ENCODE measurements around the gene BTBD6. TPM values are rescaled to one million over a fixed set of nuclear protein-coding genes. Genes with fewer than 3 reads are reported as not detected.

Gene BTBD6
- total RNA-seq, 1 experiment from 2014 or later: 58.9 TPM

- no peaks in the 10 kb centered on the region for H3K79me2 ChIP-seq (ENCODE audit: low read length)
- no peaks in the 10 kb centered on the region for H3K9me2 ChIP-seq (replicated peaks; ENCODE audit: insufficient read depth, low read length)
- H4K20me1 ChIP-seq (ENCODE audit: insufficient read depth, low read depth, low read length): peaks cover 37% of the 10 kb centered on the region; the same call in 1 of the 2 replicates
- peak; percentile 81 for DNase-seq
- no peaks in the 10 kb centered on the region for H3K36me3 ChIP-seq (ENCODE audit: insufficient read depth, low read length)
- no peaks in the 10 kb centered on the region for H3K4me1 ChIP-seq (ENCODE audit: low read length)
- no peak overlapping the region for H3K4me2 ChIP-seq (ENCODE audit: low read depth, low read length, poor library complexity, severe bottlenecking)
- no peak overlapping the region for H3K9ac ChIP-seq (ENCODE audit: low read length)
- no peak overlapping the region for H3K4me3 ChIP-seq (ENCODE audit: low read length)
- H3K27ac ChIP-seq (ENCODE audit: low read length): no peak overlapping the region
- H3K9me3 ChIP-seq (ENCODE audit: low read length): no peaks in the 10 kb centered on the region
- no peaks in the 10 kb centered on the region for H3K27me3 ChIP-seq (ENCODE audit: low read length)
- no peak overlapping the region for H2AFZ ChIP-seq (ENCODE audit: low read length)
These were observed 45.2 kb upstream of the BTBD6 start for GRCh38 chr14:105203057-105203531.

- no peak for DNase-seq
- H3K27ac ChIP-seq (ENCODE audit: low read length): no peak overlapping the region
- H2AFZ ChIP-seq (ENCODE audit: low read length): no peak overlapping the region
- no peaks in the 10 kb centered on the region for H3K27me3 ChIP-seq (ENCODE audit: low read length)
- H3K79me2 ChIP-seq (ENCODE audit: low read length): no peaks in the 10 kb centered on the region
- H3K4me1 ChIP-seq (ENCODE audit: low read length): no peaks in the 10 kb centered on the region
- H3K9me2 ChIP-seq (replicated peaks; ENCODE audit: insufficient read depth, low read length): no peaks in the 10 kb centered on the region
- no peak overlapping the region for H3K4me2 ChIP-seq (ENCODE audit: low read depth, low read length, poor library complexity, severe bottlenecking)
- peaks cover 31% of the 10 kb centered on the region; the same call in 1 of the 2 replicates for H4K20me1 ChIP-seq (ENCODE audit: insufficient read depth, low read depth, low read length)
- H3K9me3 ChIP-seq (ENCODE audit: low read length): no peaks in the 10 kb centered on the region
- no peaks in the 10 kb centered on the region for H3K36me3 ChIP-seq (ENCODE audit: insufficient read depth, low read length)
- H3K4me3 ChIP-seq (ENCODE audit: low read length): no peak overlapping the region
- H3K9ac ChIP-seq (ENCODE audit: low read length): no peak overlapping the region
These were observed 44.6 kb upstream of the BTBD6 start for GRCh38 chr14:105203701-105204100.

GRCh38 chr14:105204206-105204930, 44.0 kb upstream of the BTBD6 start:
- no peaks in the 10 kb centered on the region for H3K9me2 ChIP-seq (replicated peaks; ENCODE audit: insufficient read depth, low read length)
- no peak overlapping the region for H3K4me3 ChIP-seq (ENCODE audit: low read length)
- no peak overlapping the region for H3K27ac ChIP-seq (ENCODE audit: low read length)
- no peak for DNase-seq
- no peaks in the 10 kb centered on the region for H3K79me2 ChIP-seq (ENCODE audit: low read length)
- H2AFZ ChIP-seq (ENCODE audit: low read length): no peak overlapping the region
- H3K9me3 ChIP-seq (ENCODE audit: low read length): no peaks in the 10 kb centered on the region
- H3K36me3 ChIP-seq (ENCODE audit: insufficient read depth, low read length): no peaks in the 10 kb centered on the region
- H3K27me3 ChIP-seq (ENCODE audit: low read length): no peaks in the 10 kb centered on the region
- no peak overlapping the region for H3K4me2 ChIP-seq (ENCODE audit: low read depth, low read length, poor library complexity, severe bottlenecking)
- peaks cover 26% of the 10 kb centered on the region; the same call in 1 of the 2 replicates for H4K20me1 ChIP-seq (ENCODE audit: insufficient read depth, low read depth, low read length)
- no peaks in the 10 kb centered on the region for H3K4me1 ChIP-seq (ENCODE audit: low read length)
- no peak overlapping the region for H3K9ac ChIP-seq (ENCODE audit: low read length)

GRCh38 chr14:105204931-105205672, 43.2 kb upstream of the BTBD6 start:
- Histone ChIP-seq H3K36me3 (ENCODE audit: insufficient read depth, low read length) (no peaks in the 10 kb centered on the region), H3K4me3 (ENCODE audit: low read length) (no peak overlapping the region), H3K79me2 (ENCODE audit: low read length) (no peaks in the 10 kb centered on the region), H3K9me3 (ENCODE audit: low read length) (no peaks in the 10 kb centered on the region), H3K27me3 (ENCODE audit: low read length) (no peaks in the 10 kb centered on the region), H4K20me1 (ENCODE audit: insufficient read depth, low read depth, low read length) (peaks cover 30% of the 10 kb centered on the region; the same call in 1 of the 2 replicates), H3K27ac (ENCODE audit: low read length) (no peak overlapping the region), H3K9me2 (replicated peaks; ENCODE audit: insufficient read depth, low read length) (no peaks in the 10 kb centered on the region), H3K4me1 (ENCODE audit: low read length) (no peaks in the 10 kb centered on the region), H3K4me2 (ENCODE audit: low read depth, low read length, poor library complexity, severe bottlenecking) (no peak overlapping the region), H3K9ac (ENCODE audit: low read length) (no peak overlapping the region), H2AFZ (ENCODE audit: low read length) (no peak overlapping the region)
- DNase-seq: no peak

GRCh38 chr14:105205673-105206208, 42.6 kb upstream of the BTBD6 start:
- H4K20me1 ChIP-seq (ENCODE audit: insufficient read depth, low read depth, low read length): peaks cover 30% of the 10 kb centered on the region; the same call in 1 of the 2 replicates
- no peak overlapping the region for H3K9ac ChIP-seq (ENCODE audit: low read length)
- H3K9me3 ChIP-seq (ENCODE audit: low read length): no peaks in the 10 kb centered on the region
- no peaks in the 10 kb centered on the region for H3K4me1 ChIP-seq (ENCODE audit: low read length)
- no peaks in the 10 kb centered on the region for H3K36me3 ChIP-seq (ENCODE audit: insufficient read depth, low read length)
- H3K27me3 ChIP-seq (ENCODE audit: low read length): no peaks in the 10 kb centered on the region
- H3K79me2 ChIP-seq (ENCODE audit: low read length): no peaks in the 10 kb centered on the region
- H3K9me2 ChIP-seq (replicated peaks; ENCODE audit: insufficient read depth, low read length): no peaks in the 10 kb centered on the region
- DNase-seq: no peak
- H3K27ac ChIP-seq (ENCODE audit: low read length): no peak overlapping the region
- no peak overlapping the region for H3K4me3 ChIP-seq (ENCODE audit: low read length)
- no peak overlapping the region for H3K4me2 ChIP-seq (ENCODE audit: low read depth, low read length, poor library complexity, severe bottlenecking)
- no peak overlapping the region for H2AFZ ChIP-seq (ENCODE audit: low read length)

GRCh38 chr14:105206873-105207272, 41.5 kb upstream of the BTBD6 start:
- Histone ChIP-seq H2AFZ (ENCODE audit: low read length) (no peak overlapping the region), H3K4me3 (ENCODE audit: low read length) (no peak overlapping the region), H4K20me1 (ENCODE audit: insufficient read depth, low read depth, low read length) (peaks cover 30% of the 10 kb centered on the region; the same call in 1 of the 2 replicates), H3K27me3 (ENCODE audit: low read length) (no peaks in the 10 kb centered on the region), H3K9me2 (replicated peaks; ENCODE audit: insufficient read depth, low read length) (no peaks in the 10 kb centered on the region), H3K79me2 (ENCODE audit: low read length) (no peaks in the 10 kb centered on the region), H3K27ac (ENCODE audit: low read length) (no peak overlapping the region), H3K9ac (ENCODE audit: low read length) (no peak overlapping the region), H3K9me3 (ENCODE audit: low read length) (no peaks in the 10 kb centered on the region), H3K36me3 (ENCODE audit: insufficient read depth, low read length) (no peaks in the 10 kb centered on the region), H3K4me1 (ENCODE audit: low read length) (no peaks in the 10 kb centered on the region), H3K4me2 (ENCODE audit: low read depth, low read length, poor library complexity, severe bottlenecking) (no peak overlapping the region)
- DNase-seq: no peak

- H3K79me2 ChIP-seq (ENCODE audit: low read length): no peaks in the 10 kb centered on the region
- no peaks in the 10 kb centered on the region for H3K4me1 ChIP-seq (ENCODE audit: low read length)
- H2AFZ ChIP-seq (ENCODE audit: low read length): no peak overlapping the region
- H3K27me3 ChIP-seq (ENCODE audit: low read length): no peaks in the 10 kb centered on the region
- H3K9ac ChIP-seq (ENCODE audit: low read length): no peak overlapping the region
- H3K9me2 ChIP-seq (replicated peaks; ENCODE audit: insufficient read depth, low read length): no peaks in the 10 kb centered on the region
- H3K36me3 ChIP-seq (ENCODE audit: insufficient read depth, low read length): no peaks in the 10 kb centered on the region
- H3K4me2 ChIP-seq (ENCODE audit: low read depth, low read length, poor library complexity, severe bottlenecking): no peak overlapping the region
- peak; percentile 68 for DNase-seq
- H3K4me3 ChIP-seq (ENCODE audit: low read length): no peak overlapping the region
- H4K20me1 ChIP-seq (ENCODE audit: insufficient read depth, low read depth, low read length): peaks cover 28% of the 10 kb centered on the region; the same call in 1 of the 2 replicates
- no peak overlapping the region for H3K27ac ChIP-seq (ENCODE audit: low read length)
- H3K9me3 ChIP-seq (ENCODE audit: low read length): no peaks in the 10 kb centered on the region
These were observed 40.9 kb upstream of the BTBD6 start for GRCh38 chr14:105207460-105207901.
